Endodermal cell (in vitro differentiated cells): Measurements from ENCODE around the gene YPEL5. TPM values are rescaled to one million over a fixed set of nuclear protein-coding genes. Genes with fewer than 3 reads are reported as not detected.
A peak's percentile ranks its signal among the peaks of the same experiment; 100 is the strongest.

ENCODE experiments used
- DNase-seq: peaks from one replicate; pipeline ENCODE4 v3.0.0-alpha.2; 2017
- H3K27ac ChIP-seq: 2 replicates; pipeline ENCODE4 v1.5.1; 2013; ENCODE audit warnings: mild to moderate bottlenecking, low read depth, low read length, moderate library complexity
- H3K27me3 ChIP-seq: 2 replicates; pipeline ENCODE4 v1.6.1; 2013; ENCODE audit warnings: mild to moderate bottlenecking, low read length, moderate library complexity; ENCODE audit not compliant: insufficient read depth, control insufficient read depth, poor library complexity, severe bottlenecking
- H3K36me3 ChIP-seq: 2 replicates; pipeline ENCODE4 v1.7.0; 2013; ENCODE audit warnings: mild to moderate bottlenecking, low read length, moderate library complexity; ENCODE audit not compliant: control insufficient read depth, insufficient read depth
- H3K4me1 ChIP-seq: one replicate; pipeline ENCODE4 v1.7.0; 2013; ENCODE audit warnings: low read length; ENCODE audit not compliant: control insufficient read depth, insufficient read depth
- H3K4me3 ChIP-seq: 2 replicates; pipeline ENCODE4 v1.5.1; 2013; ENCODE audit warnings: mild to moderate bottlenecking, low read length, moderate library complexity
- H3K9ac ChIP-seq: 2 replicates; pipeline ENCODE4 v1.6.1; 2013; ENCODE audit warnings: mild to moderate bottlenecking, low read length, moderate library complexity; ENCODE audit not compliant: poor library complexity, severe bottlenecking; ENCODE audit errors: extremely low read depth
- H3K9me3 ChIP-seq: 2 replicates; pipeline ENCODE4 v1.6.1; 2013; ENCODE audit warnings: mild to moderate bottlenecking, low read length, moderate library complexity; ENCODE audit not compliant: control insufficient read depth
- H3K27ac Mint-ChIP-seq: 2 replicates; pipeline ENCODE4 v1.8.0; 2020; ENCODE audit warnings: mixed read lengths
- H3K27me3 Mint-ChIP-seq: 2 replicates; pipeline ENCODE4 v1.8.0; 2021; ENCODE audit warnings: mild to moderate bottlenecking, mixed read lengths; ENCODE audit not compliant: insufficient read depth
- H3K36me3 Mint-ChIP-seq: 2 replicates; pipeline ENCODE4 v1.8.0; 2020; ENCODE audit warnings: low read depth, mixed read lengths
- H3K4me1 Mint-ChIP-seq: 2 replicates; pipeline ENCODE4 v1.8.0; 2020; ENCODE audit warnings: mixed read lengths
- H3K4me3 Mint-ChIP-seq: 2 replicates; pipeline ENCODE4 v1.8.0; 2020; ENCODE audit warnings: mild to moderate bottlenecking, moderate library complexity, mixed read lengths
- H3K9me3 Mint-ChIP-seq: 2 replicates; pipeline ENCODE4 v1.8.0; 2020; ENCODE audit warnings: mild to moderate bottlenecking, mixed read lengths
- CTCF ChIP-seq: fragments of 200-600 bp; sonication (generic); conservative IDR thresholded peaks from 2 replicates; pipeline ENCODE4 v1.5.0; 2021; ENCODE audit warnings: antibody characterized with exemption, mild to moderate bottlenecking
- WGBS, 2 experiments: methylation state at CpG; one replicate each; pipeline versions ENCODE4 v1.1.5 to v1.1.7; 2013; ENCODE audit warnings: missing lambda C conversion rate in 2 of 2, mixed read lengths in 1 of 2; ENCODE audit not compliant: insufficient coverage in 1 of 2, insufficient read length in 1 of 2; 5-methylcytosine and 5-hydroxymethylcytosine counted together
- total RNA-seq, 2 donors: library from RNA; stranded (reverse); fragmentation: NEBNext Ultra II Directional in 1 of 2; extraction: Animal tissue kit (Norgen Biotek cat#: 25700) in 1 of 2; gene quantifications; 2 replicates in 1 of 2; 3 replicates in 1 of 2; pipeline ENCODE4 v1.2.1, GENCODE V29; 2021

Gene YPEL5
- total RNA-seq, 2 donors from 2014 or later = 80.1 to 97.2 TPM

GRCh38 chr2:30191819-30192271 lies 45.0 kb downstream of the YPEL5 start:
- H3K4me1 Mint-ChIP-seq = peaks cover 13% of the 10 kb centered on the region
- TF ChIP-seq CTCF = no peak

GRCh38 chr2:30192314-30192713 lies 45.5 kb downstream of the YPEL5 start:
- Mint-ChIP-seq H3K4me3 (no peak overlapping the region), H3K27me3 (peaks cover 41% of the 10 kb centered on the region), H3K9me3 (peaks cover 3% of the 10 kb centered on the region), H3K36me3 (no peaks in the 10 kb centered on the region), H3K27ac (no peak overlapping the region), H3K4me1 (peaks cover 13% of the 10 kb centered on the region)
- WGBS, 2 experiments = 93 to 100% methylated on average over 2 to 4 of the region's 4 CpGs
- no peak for TF ChIP-seq CTCF
- peaks cover 5% of the 10 kb centered on the region for H3K4me1 ChIP-seq
- peaks cover 27% of the 10 kb centered on the region for H3K27me3 ChIP-seq
- no peak overlapping the region for H3K9ac ChIP-seq
- no peak for DNase-seq
- no peaks in the 10 kb centered on the region for H3K36me3 ChIP-seq
- H3K4me3 ChIP-seq = no peak overlapping the region
- H3K9me3 ChIP-seq = no peaks in the 10 kb centered on the region
- no peak overlapping the region for H3K27ac ChIP-seq

More at GRCh38 chr2:30191819-30192271, 45.0 kb downstream of the YPEL5 start:
- peaks cover 41% of the 10 kb centered on the region for H3K27me3 Mint-ChIP-seq
- no peak overlapping the region for H3K4me3 ChIP-seq
- peaks cover 5% of the 10 kb centered on the region for H3K4me1 ChIP-seq
- no peaks in the 10 kb centered on the region for H3K36me3 ChIP-seq
- H3K27ac Mint-ChIP-seq = no peak overlapping the region
- no peak overlapping the region for H3K27ac ChIP-seq
- H3K9me3 ChIP-seq = no peaks in the 10 kb centered on the region
- H3K27me3 ChIP-seq = peaks cover 27% of the 10 kb centered on the region
- H3K4me3 Mint-ChIP-seq = no peak overlapping the region
- 46 to 70% methylated on average over 6 to 7 of the region's 7 CpGs for WGBS, 2 experiments
- peaks cover 3% of the 10 kb centered on the region for H3K9me3 Mint-ChIP-seq
- no peaks in the 10 kb centered on the region for H3K36me3 Mint-ChIP-seq
- H3K9ac ChIP-seq = no peak overlapping the region
- peak; percentile 72 for DNase-seq

GRCh38 chr2:30193104-30193681 lies 46.4 kb downstream of the YPEL5 start:
- no peak overlapping the region for H3K4me3 Mint-ChIP-seq
- Histone ChIP-seq H3K27me3 (peaks cover 27% of the 10 kb centered on the region), H3K27ac (no peak overlapping the region), H3K4me1 (peaks cover 5% of the 10 kb centered on the region), H3K9me3 (no peaks in the 10 kb centered on the region), H3K36me3 (no peaks in the 10 kb centered on the region), H3K9ac (no peak overlapping the region), H3K4me3 (no peak overlapping the region)
- peaks cover 47% of the 10 kb centered on the region for H3K27me3 Mint-ChIP-seq
- 89 to 90% methylated on average over 6 to 13 of the region's 13 CpGs for WGBS, 2 experiments
- no peak for DNase-seq
- TF ChIP-seq CTCF = no peak
- no peaks in the 10 kb centered on the region for H3K36me3 Mint-ChIP-seq
- no peak overlapping the region for H3K27ac Mint-ChIP-seq
- peaks cover 13% of the 10 kb centered on the region for H3K4me1 Mint-ChIP-seq
- peaks cover 3% of the 10 kb centered on the region for H3K9me3 Mint-ChIP-seq
